H9 (cell line): ENCODE results near the gene GPATCH11. TPM values are rescaled to one million over a fixed set of nuclear protein-coding genes. Genes with fewer than 3 reads are reported as not detected.

ENCODE experiments used
- DNase-seq: peaks from one replicate; pipeline ENCODE4 v3.0.0-alpha.2; 2017
- H2AFZ ChIP-seq: one replicate; pipeline ENCODE4 v1.6.1; 2013; ENCODE audit warnings: mild to moderate bottlenecking, low read length, control low read depth, moderate library complexity
- H2AK5ac ChIP-seq: 2 replicates; pipeline ENCODE4 v1.6.1; 2013; ENCODE audit warnings: low read length, control low read depth, mixed read lengths; ENCODE audit not compliant: insufficient read length
- H2BK120ac ChIP-seq: one replicate; pipeline ENCODE4 v1.6.1; 2013; ENCODE audit warnings: low read depth, mild to moderate bottlenecking, low read length, control low read depth, inconsistent platforms; ENCODE audit not compliant: poor library complexity, severe bottlenecking
- H2BK12ac ChIP-seq: 2 replicates; pipeline ENCODE4 v1.6.1; 2013; ENCODE audit warnings: low read length, control low read depth, mixed read lengths, low read depth; ENCODE audit not compliant: insufficient read length
- H2BK15ac ChIP-seq: 2 replicates; pipeline ENCODE4 v1.6.1; 2013; ENCODE audit warnings: low read depth, low read length, control low read depth
- H2BK20ac ChIP-seq: one replicate; pipeline ENCODE4 v1.6.1; 2013; ENCODE audit warnings: low read depth, mild to moderate bottlenecking, low read length, control low read depth, inconsistent platforms; ENCODE audit not compliant: poor library complexity, severe bottlenecking
- H2BK5ac ChIP-seq: 2 replicates; pipeline ENCODE4 v1.6.1; 2013; ENCODE audit warnings: low read length, control low read depth, mixed read lengths; ENCODE audit not compliant: insufficient read length
- H3K14ac ChIP-seq: 2 replicates; pipeline ENCODE4 v1.6.1; 2013; ENCODE audit warnings: low read length, control low read depth; ENCODE audit not compliant: insufficient read depth
- H3K18ac ChIP-seq: 2 replicates; pipeline ENCODE4 v1.6.1; 2013; ENCODE audit warnings: low read depth, mild to moderate bottlenecking, mixed read lengths, low read length, control low read depth; ENCODE audit not compliant: insufficient read length
- H3K23ac ChIP-seq: 2 replicates; pipeline ENCODE4 v1.6.1; 2013; ENCODE audit warnings: low read length, control low read depth, mixed read lengths, low read depth; ENCODE audit not compliant: insufficient read length
- H3K23me2 ChIP-seq: 2 replicates; pipeline ENCODE4 v1.6.1; 2013; ENCODE audit warnings: low read depth, mild to moderate bottlenecking, mixed read lengths, low read length, control low read depth; ENCODE audit not compliant: insufficient read length, poor library complexity, severe bottlenecking
- H3K27ac ChIP-seq: 2 replicates; pipeline ENCODE4 v1.5.1; 2013; ENCODE audit warnings: low read length, control low read depth, mixed read lengths, low read depth; ENCODE audit not compliant: insufficient read length
- H3K27me3 ChIP-seq: 2 replicates; pipeline ENCODE4 v1.6.1; 2013; ENCODE audit warnings: low read length, control low read depth, inconsistent platforms; ENCODE audit not compliant: insufficient read depth
- H3K4ac ChIP-seq: 2 replicates; pipeline ENCODE4 v1.6.1; 2013; ENCODE audit warnings: low read depth, mild to moderate bottlenecking, control low read depth, inconsistent platforms, low read length, moderate library complexity
- H3K4me1 ChIP-seq: 2 replicates; pipeline ENCODE4 v1.6.1; 2013; ENCODE audit warnings: low read length, control low read depth, inconsistent platforms; ENCODE audit not compliant: insufficient read depth
- H3K4me2 ChIP-seq: 2 replicates; pipeline ENCODE4 v1.6.1; 2013; ENCODE audit warnings: low read length, control low read depth, mixed read lengths; ENCODE audit not compliant: insufficient read length, insufficient read depth
- H3K56ac ChIP-seq: 2 replicates; pipeline ENCODE4 v1.6.1; 2013; ENCODE audit warnings: low read depth, mild to moderate bottlenecking, mixed read lengths, low read length, control low read depth; ENCODE audit not compliant: insufficient read length
- H3K79me1 ChIP-seq: 2 replicates; pipeline ENCODE4 v1.6.1; 2013; ENCODE audit warnings: low read depth, mild to moderate bottlenecking, moderate library complexity, low read length, control low read depth, inconsistent platforms; ENCODE audit not compliant: insufficient read depth, poor library complexity, severe bottlenecking
- H3K79me2 ChIP-seq: 2 replicates; pipeline ENCODE4 v1.6.1; 2013; ENCODE audit warnings: low read length, control low read depth, inconsistent platforms; ENCODE audit not compliant: insufficient read depth
- H3K9ac ChIP-seq: 2 replicates; pipeline ENCODE4 v1.6.1; 2013; ENCODE audit warnings: low read length, control low read depth, mixed read lengths; ENCODE audit not compliant: insufficient read length; ENCODE audit errors: extremely low read depth
- H3K9me3 ChIP-seq: one replicate; pipeline ENCODE4 v1.6.1; 2013; ENCODE audit warnings: low read depth, low read length, inconsistent platforms; ENCODE audit not compliant: control insufficient read depth
- H3T11ph ChIP-seq: one replicate; pipeline ENCODE4 v1.6.1; 2013; ENCODE audit warnings: mild to moderate bottlenecking, low read length, control low read depth, inconsistent platforms
- H4K20me1 ChIP-seq: one replicate; pipeline ENCODE4 v1.6.1; 2013; ENCODE audit not compliant: control insufficient read depth, insufficient read length, insufficient read depth
- H4K5ac ChIP-seq: 2 replicates; pipeline ENCODE4 v1.6.1; 2013; ENCODE audit warnings: low read depth, mild to moderate bottlenecking, mixed read lengths, low read length, control low read depth; ENCODE audit not compliant: insufficient read length
- H4K8ac ChIP-seq: replicated peaks from 2 replicates; pipeline ENCODE4 v1.6.1; 2013; ENCODE audit warnings: low read length, control low read depth, mixed read lengths, low read depth; ENCODE audit not compliant: insufficient read length
- H4K91ac ChIP-seq: 2 replicates; pipeline ENCODE4 v1.6.1; 2013; ENCODE audit warnings: low read depth, mild to moderate bottlenecking, moderate library complexity, mixed read lengths, low read length, control low read depth; ENCODE audit not compliant: insufficient read length
- H3K27ac Mint-ChIP-seq, 3 experiments: 2 replicates in 2 of 3; 3 replicates in 1 of 3; pipeline ENCODE4 v1.8.0; 2020 to 2021; ENCODE audit warnings: mixed read lengths in 3 of 3, mild to moderate bottlenecking in 1 of 3, moderate library complexity in 1 of 3
- H3K27me3 Mint-ChIP-seq: 2 replicates; pipeline ENCODE4 v1.8.0; 2021; ENCODE audit warnings: low read depth, mild to moderate bottlenecking, moderate library complexity, mixed read lengths
- H3K36me3 Mint-ChIP-seq, 3 experiments: 2 replicates in 2 of 3; 3 replicates in 1 of 3; pipeline ENCODE4 v1.8.0; 2020 to 2021; ENCODE audit warnings: low read depth in 3 of 3, mixed read lengths in 3 of 3; ENCODE audit not compliant: insufficient read depth in 1 of 3
- H3K4me1 Mint-ChIP-seq, 2 experiments: 2 replicates each; pipeline ENCODE4 v1.8.0; 2020; ENCODE audit warnings: mixed read lengths in 2 of 2
- H3K4me3 Mint-ChIP-seq, 2 experiments: 2 replicates in 1 of 2; 3 replicates in 1 of 2; pipeline ENCODE4 v1.8.0; 2020 to 2021; ENCODE audit warnings: mild to moderate bottlenecking in 2 of 2, mixed read lengths in 2 of 2, moderate library complexity in 1 of 2
- H3K9me3 Mint-ChIP-seq, 2 experiments: 2 replicates in 1 of 2; 3 replicates in 1 of 2; pipeline ENCODE4 v1.8.0; 2020; ENCODE audit warnings: mild to moderate bottlenecking in 2 of 2, mixed read lengths in 2 of 2, moderate library complexity in 1 of 2
- CTCF ChIP-seq: fragments of 200-600 bp; sonication (generic); conservative IDR thresholded peaks from 3 replicates; pipeline ENCODE4 v1.8.0; 2021; ENCODE audit warnings: antibody characterized with exemption, mild to moderate bottlenecking
- WGBS: extraction: QIAGEN DNeasy Blood & Tissue Kit; methylation state at CpG from one replicate; pipeline ENCODE4 v1.1.7; 2013; ENCODE audit warnings: missing lambda C conversion rate, low lambda C conversion rate, mixed read lengths; ENCODE audit not compliant: insufficient read length; ENCODE audit errors: extremely low coverage; 5-methylcytosine and 5-hydroxymethylcytosine counted together
- total RNA-seq: library from RNA; stranded (reverse); gene quantifications from 2 replicates; pipeline ENCODE4 v1.2.1, GENCODE V29; 2021

The GPATCH11 gene
- total RNA-seq, 1 experiment from 2014 or later = 3.1 TPM

GRCh38 chr2:37109523-37109922 is 25.2 kb downstream of the GPATCH11 start:
- H2BK5ac ChIP-seq = no peak overlapping the region

More at GRCh38 chr2:37109523-37109922, 25.2 kb downstream of the GPATCH11 start:
- Mint-ChIP-seq H3K36me3 (peaks cover 13 to 49% (median 41%) of the 10 kb centered on the region in 3 experiments; a peak in 6 of 7 replicates), H3K27ac (no peak overlapping the region; a peak in 1 of 7 replicates), H3K9me3 (no peaks in the 10 kb centered on the region), H3K27me3 (no peaks in the 10 kb centered on the region), H3K4me3 (no peak overlapping the region), H3K4me1 (peaks cover 11 to 17% of the 10 kb centered on the region in 2 experiments)
- Histone ChIP-seq H3K9me3 (no peaks in the 10 kb centered on the region), H2BK120ac (no peak overlapping the region), H4K20me1 (no peaks in the 10 kb centered on the region), H2AFZ (no peak overlapping the region), H2BK15ac (no peak overlapping the region), H3K14ac (no peak overlapping the region), H3K23ac (no peak overlapping the region), H3T11ph (no peak overlapping the region), H3K4ac (no peak overlapping the region), H3K4me1 (no peaks in the 10 kb centered on the region; the same call in 1 of the 2 replicates), H3K27me3 (no peaks in the 10 kb centered on the region), H3K27ac (no peak overlapping the region), H3K18ac (no peak overlapping the region), H3K23me2 (no peaks in the 10 kb centered on the region), H4K5ac (no peak overlapping the region), H2BK12ac (no peak overlapping the region), H3K56ac (no peak overlapping the region), H3K4me2 (no peak overlapping the region), H3K79me2 (no peaks in the 10 kb centered on the region), H2BK20ac (no peak overlapping the region), H3K79me1 (no peaks in the 10 kb centered on the region), H4K91ac (no peak overlapping the region), H2AK5ac (no peak overlapping the region), H4K8ac (no peak overlapping the region), H3K9ac (no peak overlapping the region)
- WGBS = no CpG with 5 or more reads among the region's 4 CpGs
- no peak for DNase-seq
- TF ChIP-seq CTCF = no peak
